ENCODE measurements around the gene CDS2.

Gene CDS2

DNA sequence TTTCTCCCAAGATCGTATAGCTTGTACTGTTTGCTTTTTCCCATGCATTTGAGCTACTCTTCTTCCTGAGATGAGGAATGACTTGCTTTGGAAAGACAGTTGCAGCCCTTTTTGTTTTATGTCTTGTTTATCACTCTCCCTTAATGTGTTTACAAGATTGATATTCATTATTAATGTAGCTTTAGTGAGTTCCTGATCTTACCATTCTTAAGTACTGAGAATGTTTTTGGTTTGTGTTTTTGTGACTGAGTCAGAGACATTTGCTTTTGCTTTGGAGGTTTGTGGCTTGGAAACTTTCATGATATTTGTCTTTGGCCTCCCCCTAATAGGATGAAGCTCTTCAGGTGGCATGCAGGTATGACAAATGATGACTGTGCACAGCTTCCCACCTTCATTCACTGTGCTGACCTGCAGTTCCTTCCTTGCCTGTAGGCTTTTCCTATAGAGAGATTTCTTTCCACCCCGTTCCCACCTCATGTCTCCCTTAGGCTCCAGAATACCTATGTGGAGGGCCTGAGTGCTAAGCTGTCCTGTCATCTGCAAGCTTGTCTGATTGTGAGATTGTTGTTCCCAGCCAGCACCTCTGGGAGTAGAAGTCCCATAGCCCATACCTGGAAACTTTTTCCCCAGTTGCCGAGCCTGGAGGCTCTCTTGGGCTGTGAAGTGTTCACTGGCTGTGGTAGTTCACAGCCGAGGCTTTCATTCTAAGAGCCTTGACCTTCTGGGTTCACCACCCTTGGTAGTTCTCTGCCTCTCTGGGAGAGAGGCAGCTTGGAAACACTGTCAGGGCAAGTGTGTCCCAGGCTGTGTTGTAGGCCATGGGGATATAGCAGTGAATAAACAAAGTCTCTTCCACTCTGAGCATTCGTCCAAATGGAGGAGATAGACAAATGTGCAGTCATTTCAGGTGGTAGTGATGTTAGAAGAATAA is 27.1 kb downstream of the CDS2 start:
- no peak for DNase-seq

DNA sequence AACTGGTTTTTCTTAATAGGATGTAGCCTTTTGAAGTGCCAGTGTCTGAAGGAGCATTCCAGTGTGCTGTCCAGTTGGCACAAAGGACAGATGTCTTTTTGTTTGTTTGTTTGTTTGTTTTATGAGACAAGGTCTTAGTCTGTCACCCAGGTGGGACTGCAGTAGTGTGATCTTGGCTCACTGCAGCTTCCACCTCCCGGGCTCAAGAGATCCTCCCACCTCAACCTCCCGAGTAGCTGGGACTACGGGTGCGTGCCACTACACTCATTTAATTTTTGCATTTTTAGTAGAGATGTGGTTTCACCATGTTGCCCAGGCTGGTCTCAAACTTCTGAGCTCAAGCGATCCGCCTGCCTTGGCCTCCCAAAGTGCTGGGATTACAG is 27.7 kb downstream of the CDS2 start:
- DNase-seq: no peak

DNA sequence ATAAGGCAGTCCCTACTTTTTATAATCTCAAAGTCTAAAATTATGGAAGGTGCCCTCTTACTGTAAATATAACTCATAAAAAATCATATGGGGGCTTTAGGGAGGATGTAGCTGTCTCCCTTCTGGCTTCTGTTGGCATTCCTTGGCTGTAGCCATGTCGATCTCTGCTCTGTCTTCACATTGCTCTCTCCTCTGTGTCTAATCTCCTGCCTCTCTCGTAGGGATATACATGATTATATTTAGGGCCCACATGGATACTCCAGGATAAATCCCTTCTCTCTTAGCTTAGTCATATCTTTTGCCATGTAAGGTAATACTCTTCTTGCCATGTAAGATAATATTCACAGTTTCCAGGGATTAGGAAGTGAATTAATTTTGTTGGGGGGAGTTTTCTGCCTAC is 28.6 kb downstream of the CDS2 start:
- DNase-seq: no peak

GRCh38 chr20:5156675-5157448 is 30.1 kb downstream of the CDS2 start:
- no peak for DNase-seq

GRCh38 chr20:5159928-5160327 is 33.1 kb downstream of the CDS2 start:
- no peak for DNase-seq

GRCh38 chr20:5160882-5161281 is 34.1 kb downstream of the CDS2 start:
- DNase-seq: no peak

- no peak for DNase-seq
Observed at GRCh38 chr20:5161536-5162164, 34.8 kb downstream of the CDS2 start.

GRCh38 chr20:5164645-5165625 is 38.1 kb downstream of the CDS2 start:
- DNase-seq: no peak

DNA sequence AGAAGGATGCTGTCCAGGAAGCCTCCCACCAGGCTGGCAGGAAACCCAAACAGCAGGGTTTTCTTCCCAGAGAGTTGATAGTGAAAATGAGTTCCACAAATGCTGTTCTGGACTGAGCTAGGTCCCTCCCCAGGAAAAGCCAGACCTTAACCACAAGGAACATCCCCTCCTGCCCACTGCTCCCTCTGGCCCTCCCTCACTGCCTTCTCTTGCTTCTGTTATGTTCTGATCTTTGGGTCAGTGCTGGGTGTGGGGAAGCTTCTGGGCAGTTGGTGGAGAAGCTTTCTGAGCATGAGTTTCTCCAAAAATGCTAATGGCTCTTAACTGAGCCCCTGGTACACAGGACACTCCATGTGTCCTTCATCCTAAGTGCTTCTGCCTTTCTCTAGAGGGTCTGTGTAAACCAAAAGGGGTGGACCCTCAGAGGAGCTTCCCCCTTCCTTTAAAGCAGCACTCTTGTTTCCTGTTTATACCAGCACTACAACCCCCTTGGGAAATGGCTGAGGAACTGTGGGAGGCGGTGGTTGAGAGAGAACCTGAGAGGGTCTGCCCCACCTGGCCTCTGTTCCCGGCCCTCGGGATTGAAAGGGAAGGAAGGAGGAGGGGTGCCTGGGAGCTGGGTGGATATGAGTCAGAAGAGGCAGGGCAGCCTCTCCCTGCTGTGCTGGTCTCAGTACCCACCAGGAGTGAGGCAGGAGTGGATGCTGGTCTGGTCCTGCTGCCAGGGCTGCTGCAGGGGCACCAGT is 42.0 kb downstream of the CDS2 start:
- DNase-seq: no peak

DNA sequence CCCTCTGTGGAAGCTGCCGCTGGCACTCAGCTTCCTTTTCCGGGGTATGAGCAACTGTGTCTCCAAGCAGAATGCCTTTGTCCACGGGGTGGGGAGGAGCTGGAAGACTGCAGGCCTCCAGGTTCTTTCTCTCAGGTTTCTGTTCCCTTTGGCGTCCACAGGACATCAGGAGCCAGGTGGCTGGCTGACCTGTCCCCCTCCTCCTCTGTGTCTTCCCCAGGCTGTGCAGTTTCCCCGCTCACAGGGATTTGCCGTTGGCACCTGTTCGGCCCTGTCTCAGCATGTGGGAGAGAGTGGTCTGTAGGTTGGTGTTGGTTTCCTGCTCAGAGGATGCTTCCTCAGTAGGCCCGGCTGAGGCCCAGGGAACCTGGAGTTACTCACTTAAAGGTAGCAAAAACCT is 43.5 kb downstream of the CDS2 start:
- no peak for DNase-seq

DNA sequence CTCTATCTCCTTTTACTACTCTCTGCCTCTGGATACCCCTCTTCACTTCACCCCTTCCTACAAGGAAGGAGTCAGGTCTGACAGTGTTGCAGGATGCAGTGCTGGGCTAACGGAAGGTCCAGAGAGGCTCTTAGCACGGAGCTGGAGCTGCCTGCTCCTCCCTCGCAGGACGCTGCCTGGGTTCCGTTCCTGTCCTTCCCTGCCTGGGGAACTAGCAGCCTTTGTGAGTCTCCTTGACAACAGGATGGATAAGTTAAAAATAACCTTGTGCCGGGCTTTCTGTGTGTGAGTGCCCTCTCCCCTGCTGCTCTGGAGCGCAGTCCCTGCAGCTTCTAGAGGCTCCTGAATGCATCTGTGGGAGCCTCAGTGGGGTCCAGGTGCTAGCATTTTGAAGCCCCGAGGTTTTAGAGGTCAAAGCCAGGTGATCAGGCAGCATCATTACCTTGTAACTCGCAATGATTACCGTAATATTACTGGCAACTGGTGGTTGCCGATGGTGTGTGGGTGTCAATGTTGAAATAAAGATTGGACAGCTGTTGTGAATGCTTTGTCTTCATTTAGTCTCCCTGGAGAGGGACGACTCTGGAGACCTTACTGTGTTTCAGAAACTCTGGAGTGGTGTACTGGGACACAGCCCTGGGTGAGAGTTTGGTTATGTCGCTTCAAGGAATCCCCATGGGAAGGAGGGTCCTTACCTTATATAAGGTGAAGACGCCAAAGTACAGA is 44.4 kb downstream of the CDS2 start:
- DNase-seq: no peak

GRCh38 chr20:5171790-5172164 is 45.0 kb downstream of the CDS2 start:
- DNase-seq: no peak

DNA sequence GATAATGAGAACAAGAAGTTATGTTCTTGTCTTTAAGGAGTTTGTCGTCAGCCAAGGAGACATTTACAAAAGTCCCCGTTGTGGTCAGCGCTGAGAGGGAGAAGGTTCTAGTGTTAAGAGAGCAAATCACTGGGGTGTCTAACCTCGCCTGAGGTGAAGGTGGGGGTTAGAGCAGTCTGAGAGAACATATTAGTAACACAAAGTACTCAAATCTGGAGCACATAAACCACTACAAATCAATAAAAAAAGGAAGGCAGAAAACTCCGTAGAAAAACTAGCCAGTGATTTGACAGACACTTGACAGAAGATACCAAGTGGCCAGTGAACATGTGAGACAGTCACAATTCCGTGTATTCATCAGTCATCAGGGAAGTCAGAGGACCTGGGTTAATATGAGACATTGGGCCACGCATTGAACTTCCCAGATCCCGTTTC is 45.4 kb downstream of the CDS2 start:
- no peak for DNase-seq

- DNase-seq: no peak
Observed at GRCh38 chr20:5172903-5173463, 46.2 kb downstream of the CDS2 start.

GRCh38 chr20:5173751-5174150 is 46.9 kb downstream of the CDS2 start:
- no peak for DNase-seq

DNA sequence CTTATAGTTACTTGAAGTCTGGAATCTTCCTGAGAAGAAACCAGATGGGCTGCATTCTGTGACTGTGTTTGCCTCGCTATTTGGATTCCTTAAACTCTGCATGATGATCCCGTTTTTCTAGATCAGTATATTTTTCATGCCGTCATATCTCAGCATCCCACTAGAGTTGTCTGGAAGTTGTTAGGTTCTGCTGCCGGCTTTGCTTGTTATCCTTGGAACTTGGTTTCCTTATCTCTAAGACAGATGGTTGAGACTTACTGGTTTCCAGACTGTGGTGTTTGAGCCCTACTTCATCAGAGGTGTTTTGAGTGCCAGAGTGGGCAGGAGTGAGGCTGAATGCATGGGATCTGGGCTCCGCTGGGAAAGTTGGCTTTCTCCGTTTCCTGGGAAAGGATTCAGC is 50.3 kb downstream of the CDS2 start:
- DNase-seq: no peak

DNA sequence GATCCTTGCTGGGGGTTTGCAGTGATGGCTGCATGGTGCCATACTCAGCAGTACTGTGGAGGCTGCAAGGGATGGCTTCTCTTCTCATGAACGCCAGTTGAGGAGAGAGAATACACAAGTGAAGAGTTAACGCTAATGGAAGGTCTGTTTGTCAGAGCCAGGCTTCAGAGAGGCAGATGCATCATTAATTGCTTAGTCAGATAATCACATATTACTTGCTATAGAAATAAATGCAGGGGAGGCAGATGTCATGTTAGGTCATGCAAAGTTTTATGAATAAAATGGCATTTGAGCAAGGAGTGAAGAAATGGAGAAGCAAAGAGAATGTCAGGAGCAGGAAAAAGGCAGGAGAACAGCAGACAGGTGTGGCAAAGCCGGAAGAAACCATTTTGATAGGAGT is 51.2 kb downstream of the CDS2 start:
- no peak for DNase-seq

- no peak for DNase-seq
Observed at GRCh38 chr20:5180421-5180820, 53.6 kb downstream of the CDS2 start.

DNA sequence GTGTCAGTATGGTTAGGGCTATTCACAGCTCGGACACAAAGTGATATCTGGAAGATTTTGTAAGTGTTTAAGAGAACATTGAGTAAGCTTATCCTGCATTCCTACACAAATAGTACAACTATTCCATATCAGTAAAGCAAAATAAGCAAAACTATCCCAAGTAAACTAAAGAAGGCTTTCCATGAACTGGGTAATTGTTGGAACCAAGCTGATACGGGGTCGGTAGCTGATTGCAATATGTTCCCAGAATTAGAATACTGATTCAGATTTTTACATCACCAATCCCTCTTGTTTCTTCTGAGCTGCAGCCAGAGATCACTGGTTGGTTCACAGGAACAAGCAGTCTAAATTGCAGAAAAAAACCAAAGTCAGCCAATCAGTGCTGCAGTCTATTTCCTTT is 54.1 kb downstream of the CDS2 start:
- no peak for DNase-seq

GRCh38 chr20:5181492-5181891 is 54.7 kb downstream of the CDS2 start:
- no peak for DNase-seq

- DNase-seq: no peak
Observed at GRCh38 chr20:5181958-5182357, 55.1 kb downstream of the CDS2 start.

All from stimulated activated CD4-positive, alpha-beta T cell treated with anti-CD3 and anti-CD28 coated beads, Interleukin-15, amount 100 ng/mL, for 24 hours (primary cell).